Hippocampal formation (tissue), 2 donors: ENCODE measurements around the gene ARHGEF28.

Experiments
- DNase-seq, 2 donors: peaks; one replicate each; lab custom pipeline; 2025; lab: John Stamatoyannopoulos, UW

The ARHGEF28 gene, protein sequence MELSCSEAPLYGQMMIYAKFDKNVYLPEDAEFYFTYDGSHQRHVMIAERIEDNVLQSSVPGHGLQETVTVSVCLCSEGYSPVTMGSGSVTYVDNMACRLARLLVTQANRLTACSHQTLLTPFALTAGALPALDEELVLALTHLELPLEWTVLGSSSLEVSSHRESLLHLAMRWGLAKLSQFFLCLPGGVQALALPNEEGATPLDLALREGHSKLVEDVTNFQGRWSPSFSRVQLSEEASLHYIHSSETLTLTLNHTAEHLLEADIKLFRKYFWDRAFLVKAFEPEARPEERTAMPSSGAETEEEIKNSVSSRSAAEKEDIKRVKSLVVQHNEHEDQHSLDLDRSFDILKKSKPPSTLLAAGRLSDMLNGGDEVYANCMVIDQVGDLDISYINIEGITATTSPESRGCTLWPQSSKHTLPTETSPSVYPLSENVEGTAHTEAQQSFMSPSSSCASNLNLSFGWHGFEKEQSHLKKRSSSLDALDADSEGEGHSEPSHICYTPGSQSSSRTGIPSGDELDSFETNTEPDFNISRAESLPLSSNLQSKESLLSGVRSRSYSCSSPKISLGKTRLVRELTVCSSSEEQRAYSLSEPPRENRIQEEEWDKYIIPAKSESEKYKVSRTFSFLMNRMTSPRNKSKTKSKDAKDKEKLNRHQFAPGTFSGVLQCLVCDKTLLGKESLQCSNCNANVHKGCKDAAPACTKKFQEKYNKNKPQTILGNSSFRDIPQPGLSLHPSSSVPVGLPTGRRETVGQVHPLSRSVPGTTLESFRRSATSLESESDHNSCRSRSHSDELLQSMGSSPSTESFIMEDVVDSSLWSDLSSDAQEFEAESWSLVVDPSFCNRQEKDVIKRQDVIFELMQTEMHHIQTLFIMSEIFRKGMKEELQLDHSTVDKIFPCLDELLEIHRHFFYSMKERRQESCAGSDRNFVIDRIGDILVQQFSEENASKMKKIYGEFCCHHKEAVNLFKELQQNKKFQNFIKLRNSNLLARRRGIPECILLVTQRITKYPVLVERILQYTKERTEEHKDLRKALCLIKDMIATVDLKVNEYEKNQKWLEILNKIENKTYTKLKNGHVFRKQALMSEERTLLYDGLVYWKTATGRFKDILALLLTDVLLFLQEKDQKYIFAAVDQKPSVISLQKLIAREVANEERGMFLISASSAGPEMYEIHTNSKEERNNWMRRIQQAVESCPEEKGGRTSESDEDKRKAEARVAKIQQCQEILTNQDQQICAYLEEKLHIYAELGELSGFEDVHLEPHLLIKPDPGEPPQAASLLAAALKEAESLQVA (N-terminal part only)

DNA sequence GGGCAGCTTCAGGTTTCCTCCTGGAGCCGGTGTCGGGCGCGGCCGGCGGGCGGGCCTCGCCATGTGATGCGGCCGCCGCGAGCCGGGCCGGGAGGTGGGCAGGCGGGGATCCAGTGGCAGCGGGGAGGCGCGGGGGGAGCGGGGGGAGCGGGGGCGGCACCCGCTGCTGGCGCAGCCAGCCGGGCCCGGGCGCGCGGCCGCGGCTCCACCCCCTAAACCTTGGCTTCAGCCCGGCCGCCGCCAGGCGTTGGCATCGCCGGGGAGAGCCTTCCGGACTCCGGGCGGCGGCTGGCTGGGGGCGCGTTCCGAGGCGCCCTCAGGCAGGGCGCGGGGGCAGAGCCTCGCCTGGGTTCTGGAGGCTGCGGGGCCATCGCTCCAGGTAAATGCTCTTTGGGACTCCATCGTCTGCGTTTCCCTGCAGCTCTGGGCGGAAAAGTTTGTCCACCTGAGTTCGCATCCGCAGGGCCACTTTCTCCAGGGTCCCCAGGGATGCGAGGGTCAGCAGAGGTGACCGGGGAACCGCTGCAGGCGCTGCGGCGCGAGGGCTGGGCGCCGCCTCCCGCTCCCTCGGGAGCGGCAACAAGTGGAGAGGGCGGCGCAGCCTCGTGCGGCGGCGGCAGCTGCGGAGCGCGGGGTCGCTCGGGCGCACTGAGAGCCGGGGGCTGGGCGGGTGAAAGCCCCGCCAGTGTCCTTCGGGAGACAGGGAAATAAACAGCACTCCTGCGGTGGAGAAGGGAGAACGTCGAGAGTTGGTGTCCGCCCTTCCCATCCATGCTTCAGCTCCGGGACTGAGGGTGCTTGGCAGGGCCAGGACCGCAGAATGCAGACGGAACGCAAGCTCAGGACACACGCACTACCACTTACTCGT, at the start of gene ARHGEF28:
TSS of gene ARHGEF28 (plus strand) at position 253 of the 868 bp plus-strand sequence. CDS start 58,656 bp downstream, outside the sequence.
- peak; percentile 17 to 39 for DNase-seq

DNA sequence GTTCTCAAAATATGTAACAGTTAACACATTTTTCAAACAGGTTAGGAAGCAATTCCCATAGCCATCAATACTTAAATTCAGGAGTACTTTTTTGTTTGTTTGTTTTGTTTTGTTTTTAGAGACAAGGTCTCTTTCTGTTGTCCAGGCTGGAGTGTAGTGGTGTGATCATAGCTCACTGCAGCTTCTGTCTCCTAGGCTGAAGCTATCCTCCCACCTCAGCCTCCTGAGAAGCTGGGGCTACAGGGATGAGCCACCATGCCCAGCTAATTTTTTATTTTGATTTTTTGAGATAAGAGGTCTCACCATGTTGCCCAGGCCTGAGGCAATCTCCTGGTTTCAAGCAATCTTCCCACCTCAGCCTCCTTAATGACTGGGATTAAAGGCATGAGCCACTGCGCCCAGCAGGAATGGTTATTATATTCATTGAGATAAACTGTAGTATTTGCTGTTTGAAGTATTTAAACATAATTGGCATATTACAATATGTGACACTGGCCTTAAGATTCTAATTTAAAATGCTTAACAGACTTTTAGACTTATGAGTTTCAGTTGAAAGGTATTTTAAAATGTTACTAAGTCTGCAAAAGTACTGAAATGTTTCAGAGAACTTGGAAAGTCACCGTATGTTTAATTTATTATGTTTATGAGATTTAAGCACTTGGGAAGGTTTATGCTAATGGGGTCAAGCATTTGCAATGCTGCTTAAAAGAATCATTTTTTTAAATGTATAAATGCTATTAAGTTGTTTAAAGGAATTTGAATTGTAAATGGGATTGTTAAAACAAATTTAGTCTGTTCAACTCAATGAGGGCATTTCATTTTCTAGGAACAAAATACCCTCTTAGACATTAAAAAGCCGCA, 43.5 kb upstream of the ARHGEF28 start:
- no peak for DNase-seq

DNA sequence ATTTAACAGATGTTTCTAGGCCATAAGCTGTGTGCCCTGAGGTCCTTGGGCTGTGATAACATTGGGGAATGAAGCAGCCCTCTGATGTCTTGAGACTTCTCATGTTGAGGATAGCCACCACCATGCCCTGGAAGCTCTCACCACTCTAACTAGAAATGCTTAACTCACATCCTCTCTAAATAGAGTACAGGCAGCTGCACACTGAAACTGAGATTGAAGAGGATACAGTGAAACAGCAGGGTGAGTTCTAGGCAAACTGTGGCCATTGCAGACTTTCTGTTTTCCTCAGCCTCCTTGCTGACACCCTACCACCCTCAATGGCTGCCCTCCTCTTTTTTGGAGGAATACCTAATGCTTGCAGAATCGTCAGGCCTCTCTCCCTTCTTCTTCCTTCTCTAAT, 38.1 kb upstream of the ARHGEF28 start:
- DNase-seq = no peak

DNA sequence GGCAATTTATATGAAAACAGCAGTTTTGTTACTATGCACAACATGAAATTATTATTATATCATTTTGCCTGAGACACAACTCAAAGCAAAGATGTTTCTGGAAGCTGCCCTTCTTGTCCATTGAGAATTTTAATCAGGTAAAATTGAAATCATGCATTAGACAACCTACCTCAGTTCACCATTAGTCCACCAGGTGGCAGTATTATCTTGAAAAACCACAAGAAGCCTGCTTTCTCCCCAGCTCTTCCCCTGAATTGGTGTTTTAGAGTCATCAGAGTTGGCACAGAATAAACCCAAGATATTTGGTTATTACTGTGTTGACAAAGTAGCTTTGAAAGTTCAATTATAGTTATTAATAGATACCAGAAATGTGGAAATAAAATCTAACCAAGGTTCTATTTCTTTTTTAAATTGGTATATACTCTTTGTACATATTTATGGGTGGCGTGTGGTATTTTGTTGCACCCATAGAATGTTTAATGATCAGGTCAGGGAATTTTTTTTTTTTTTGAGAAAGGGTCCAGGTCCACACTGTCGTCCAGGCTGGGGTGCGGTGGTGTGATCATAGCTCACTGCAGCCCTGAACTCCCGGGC, 34.8 kb upstream of the ARHGEF28 start:
- DNase-seq = peak in 1 of 2 donors; percentile 63

DNA sequence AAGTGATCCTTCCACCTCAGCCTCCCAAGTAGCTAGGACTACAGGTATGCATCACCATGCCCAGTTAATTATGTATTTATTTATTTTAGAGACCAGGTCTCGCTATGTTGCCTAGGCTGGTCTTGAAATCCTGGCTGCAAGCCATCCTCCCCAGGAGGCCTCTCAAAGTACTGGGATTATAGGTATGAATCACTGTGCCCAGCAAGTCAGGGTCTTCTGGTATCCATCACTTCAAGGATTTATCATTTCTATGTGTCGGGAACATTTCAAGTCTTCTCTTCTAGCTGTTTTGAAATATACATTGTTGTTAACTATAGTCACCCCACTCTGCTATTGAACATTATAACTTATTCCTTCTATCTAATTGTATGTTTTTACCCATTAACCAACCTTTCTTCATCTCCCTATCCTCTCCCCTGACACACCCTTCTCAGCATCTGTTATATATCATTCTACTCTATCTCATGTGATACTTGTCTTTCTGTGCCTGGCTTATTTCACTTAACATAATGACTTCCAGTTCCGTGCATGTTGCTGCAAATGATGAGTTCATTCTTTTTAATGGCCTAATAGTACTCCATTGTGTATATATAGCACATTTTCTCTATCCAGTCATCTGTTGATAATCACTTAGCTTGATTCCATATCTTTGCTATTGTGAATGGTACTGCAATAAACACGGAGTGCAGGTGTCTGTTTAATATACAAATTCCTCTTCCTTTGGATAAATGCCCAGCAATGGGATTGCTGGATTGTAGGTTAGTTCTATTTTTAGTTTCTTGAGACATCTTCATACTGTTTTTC, 34.1 kb upstream of the ARHGEF28 start:
- no peak for DNase-seq

DNA sequence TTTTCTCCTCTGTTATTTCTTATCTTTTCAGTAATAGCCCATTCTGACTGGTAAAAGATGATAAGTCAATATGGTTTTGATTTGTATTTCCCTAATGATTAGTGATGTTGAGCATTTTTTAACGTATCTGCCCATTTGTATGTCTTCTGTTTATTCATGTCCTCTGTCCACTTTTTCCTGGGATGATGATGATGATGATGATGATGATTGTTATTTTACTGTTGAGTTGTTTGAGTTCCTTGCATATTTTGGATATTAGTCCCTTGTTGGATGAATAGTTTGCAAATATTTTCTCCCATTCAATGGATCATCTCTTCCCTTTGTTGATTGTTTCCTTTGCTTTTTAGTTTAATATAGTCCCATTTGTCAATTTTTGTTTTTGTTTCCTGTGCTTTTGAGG, 33.4 kb upstream of the ARHGEF28 start:
- DNase-seq = no peak

DNA sequence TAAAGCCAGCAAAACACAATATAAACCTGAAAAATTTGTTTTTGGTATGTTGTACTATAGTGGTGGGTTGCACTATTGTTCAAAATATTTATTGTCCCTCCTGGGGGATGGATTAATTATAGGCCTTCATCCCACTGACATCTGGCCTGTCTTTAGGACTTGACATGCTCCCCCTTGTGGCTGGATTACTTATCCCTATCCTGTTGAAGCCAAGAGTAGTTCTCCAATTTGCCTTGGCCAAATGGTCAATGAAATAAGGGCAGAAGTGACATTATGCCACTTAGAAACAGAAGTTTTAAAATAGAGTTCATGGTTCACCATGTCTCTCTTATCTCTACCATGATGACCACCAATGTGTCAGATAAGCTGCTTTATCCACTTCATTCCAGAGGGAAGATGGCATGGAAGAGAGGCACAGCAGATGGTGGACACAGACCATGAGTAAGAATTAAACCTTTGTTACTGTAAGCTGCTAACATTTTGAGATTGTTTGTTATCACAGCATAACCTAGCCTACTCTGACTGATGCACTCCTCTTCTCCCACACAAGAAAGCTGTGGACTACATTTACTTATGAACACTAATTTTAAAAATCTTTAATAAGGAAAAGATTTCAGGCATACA, 29.2 kb upstream of the ARHGEF28 start:
- no peak for DNase-seq

DNA sequence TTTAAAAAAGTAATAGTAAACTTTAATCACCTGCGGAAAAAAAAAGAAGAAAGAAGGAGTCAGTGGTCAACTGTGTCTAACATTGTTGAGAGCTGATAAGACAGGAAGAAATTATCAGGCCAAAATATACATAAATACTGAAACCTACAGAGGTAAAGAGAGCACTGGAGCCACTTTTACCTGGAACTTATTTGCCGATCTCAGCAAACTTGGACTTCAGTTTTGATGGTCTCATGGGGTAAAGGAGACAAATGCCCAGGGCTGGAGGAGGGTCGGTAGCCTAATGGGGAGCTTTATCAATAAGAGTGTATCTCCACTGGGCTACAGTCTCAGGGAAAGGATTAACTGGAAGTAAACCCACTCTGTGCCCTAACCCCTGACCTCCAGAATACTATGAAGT, 26.6 kb upstream of the ARHGEF28 start:
- DNase-seq = no peak

DNA sequence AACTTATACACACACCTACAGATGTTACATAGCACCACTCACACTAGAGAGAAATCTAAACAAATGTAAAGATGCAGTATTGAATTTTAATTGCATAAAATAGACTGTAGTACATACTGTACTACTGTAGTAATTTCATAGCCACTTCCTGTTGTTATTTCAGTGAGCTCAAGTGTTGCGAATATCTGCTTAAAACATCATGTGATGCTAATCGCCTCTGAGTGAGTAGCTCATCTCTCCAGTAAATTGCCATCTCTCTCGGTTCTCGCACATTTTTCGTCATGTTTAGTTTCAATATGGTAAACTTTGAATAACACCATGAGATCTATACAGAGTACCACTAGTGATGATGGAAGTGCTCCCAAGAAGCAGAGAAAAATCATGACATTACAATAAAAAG, 22.0 kb upstream of the ARHGEF28 start:
- DNase-seq = no peak

DNA sequence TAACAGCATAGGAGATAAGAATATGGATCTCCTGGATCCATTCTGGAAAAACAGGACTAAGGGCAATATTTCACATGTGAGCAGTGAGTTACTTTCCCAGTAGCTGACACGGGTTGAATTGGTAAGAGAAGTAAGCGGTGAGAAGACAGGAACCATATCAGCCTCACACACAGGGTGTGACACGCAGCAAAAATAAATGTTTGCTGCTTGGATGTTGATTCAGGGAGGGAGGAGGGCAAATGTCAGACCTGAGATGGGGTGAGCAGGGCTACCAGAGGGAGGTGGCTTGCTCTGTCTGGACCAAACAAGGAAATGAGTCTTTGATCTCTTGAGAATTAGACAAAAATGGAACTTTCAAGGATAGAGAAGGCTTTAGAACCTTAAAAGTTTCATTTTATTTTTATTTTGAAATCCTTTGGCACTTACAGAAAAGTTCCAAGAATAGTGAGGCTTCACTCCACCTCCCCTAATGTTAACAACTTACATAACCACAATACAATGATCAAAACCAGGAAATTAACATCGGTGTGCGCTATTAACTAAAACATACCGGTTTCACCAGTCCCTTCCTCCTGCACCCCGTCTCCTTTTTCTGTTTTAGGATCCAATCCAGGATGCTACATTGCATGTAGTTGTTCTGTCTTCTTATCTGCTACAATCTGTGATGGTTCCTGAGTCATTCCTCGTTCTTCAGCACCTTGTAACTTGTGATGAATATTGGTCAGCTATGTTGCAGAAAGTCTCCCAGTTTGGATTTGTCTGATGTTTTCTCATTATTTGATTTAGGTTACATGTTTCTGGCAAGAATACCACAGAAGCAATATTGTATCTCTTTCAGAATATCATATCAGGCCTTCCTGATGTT, 20.5 kb upstream of the ARHGEF28 start:
- no peak for DNase-seq

DNA sequence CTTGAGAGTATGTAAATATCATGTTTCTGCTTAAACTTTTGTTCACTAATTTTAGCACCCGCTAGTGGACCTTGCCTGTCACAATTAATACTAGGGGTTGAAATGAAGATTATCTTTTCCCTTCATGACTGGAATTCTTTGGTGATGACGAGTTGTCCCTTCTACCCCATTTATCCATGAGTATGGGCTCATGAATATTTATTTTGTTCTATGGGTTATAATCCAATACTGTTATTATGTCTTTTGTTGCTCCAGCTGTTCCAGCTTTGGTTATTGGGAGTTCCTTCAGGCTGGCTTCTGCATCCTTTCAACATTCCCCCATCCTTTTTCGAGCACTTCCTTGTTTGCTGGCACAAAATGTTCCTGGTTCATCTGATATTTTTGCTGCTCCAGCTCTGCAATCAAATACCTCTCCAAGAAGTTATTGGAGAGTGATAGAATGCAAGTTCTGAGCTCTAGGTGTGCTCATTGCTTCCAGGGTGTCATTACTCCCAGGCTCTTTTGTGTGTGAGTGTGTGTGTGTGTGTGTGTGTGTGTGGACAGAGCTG, 19.7 kb upstream of the ARHGEF28 start:
- no peak for DNase-seq

DNA sequence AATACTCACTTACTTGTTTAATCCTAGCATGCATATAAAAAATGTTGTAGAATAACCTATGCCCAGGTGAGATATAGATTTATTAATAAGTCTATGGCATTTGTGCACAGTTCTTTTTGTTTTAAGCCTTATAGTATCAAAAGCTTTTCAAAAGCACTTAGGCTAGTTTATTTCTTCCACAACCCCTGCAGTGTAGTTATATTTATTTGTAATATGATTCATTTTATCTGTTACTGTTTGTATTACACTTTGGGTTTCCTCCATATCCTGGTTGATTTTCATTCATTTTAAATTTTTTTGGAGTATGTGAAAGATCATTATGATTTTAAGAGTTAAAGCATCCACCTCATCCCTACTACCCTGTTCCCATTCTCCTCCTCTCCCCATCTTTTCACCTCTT, 18.8 kb upstream of the ARHGEF28 start:
- no peak for DNase-seq

DNA sequence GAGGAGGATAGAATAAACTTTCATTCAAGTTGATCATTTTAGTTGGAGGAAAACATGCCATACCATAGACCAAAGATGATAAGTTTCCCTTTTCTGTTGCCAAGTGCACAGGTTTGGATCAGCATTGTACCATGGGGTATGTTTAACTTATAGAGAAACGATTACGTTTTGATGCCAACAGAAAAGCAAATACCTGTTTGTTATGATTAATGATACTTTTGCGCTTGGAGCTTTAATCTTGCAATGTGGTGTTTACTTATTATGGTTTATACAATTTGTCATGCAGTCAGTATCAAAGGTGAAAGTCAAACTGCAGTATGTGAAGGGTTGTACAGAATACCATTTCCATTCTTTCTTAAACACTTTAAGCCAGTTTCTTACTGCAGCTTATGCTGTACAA, 13.2 kb upstream of the ARHGEF28 start:
- DNase-seq = no peak

DNA sequence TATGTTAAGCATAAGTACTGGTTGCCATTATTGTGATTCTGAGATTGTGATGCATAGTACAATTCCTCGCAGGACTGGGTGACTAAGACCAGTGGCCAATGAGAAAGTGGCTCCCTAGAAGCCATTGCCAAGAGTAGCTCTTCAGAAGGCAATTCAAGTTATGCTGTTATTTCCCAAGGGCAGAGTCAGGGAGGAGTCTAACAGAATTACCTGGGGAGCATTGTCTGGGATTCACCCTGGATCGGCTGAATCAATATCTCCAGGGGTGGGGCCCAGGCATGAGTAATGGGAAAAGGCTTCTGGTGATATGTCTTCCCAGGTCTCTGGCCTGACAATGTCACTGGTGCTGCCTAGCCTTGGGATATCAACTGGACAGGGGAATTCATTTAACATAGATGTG, 10.9 kb upstream of the ARHGEF28 start:
- DNase-seq = no peak

DNA sequence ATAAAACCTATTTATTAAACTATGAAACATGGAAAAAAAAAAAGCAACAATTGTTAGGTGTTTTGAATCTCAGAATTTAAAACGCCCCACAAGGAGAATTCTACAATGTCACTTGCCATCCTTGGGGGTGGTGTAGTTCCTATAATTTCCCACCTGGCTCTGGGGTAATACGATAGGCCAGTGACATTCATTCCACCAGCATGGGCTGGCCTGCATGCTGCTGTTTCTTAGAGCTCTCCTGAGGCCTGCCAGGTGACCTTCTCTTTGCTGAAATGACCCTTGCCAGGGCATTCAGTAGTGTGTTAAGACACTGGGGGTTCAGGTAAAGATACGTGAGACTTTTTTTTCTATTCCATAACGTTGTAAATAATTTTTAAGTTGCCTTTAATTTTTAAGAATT, 10.0 kb upstream of the ARHGEF28 start:
- no peak for DNase-seq

DNA sequence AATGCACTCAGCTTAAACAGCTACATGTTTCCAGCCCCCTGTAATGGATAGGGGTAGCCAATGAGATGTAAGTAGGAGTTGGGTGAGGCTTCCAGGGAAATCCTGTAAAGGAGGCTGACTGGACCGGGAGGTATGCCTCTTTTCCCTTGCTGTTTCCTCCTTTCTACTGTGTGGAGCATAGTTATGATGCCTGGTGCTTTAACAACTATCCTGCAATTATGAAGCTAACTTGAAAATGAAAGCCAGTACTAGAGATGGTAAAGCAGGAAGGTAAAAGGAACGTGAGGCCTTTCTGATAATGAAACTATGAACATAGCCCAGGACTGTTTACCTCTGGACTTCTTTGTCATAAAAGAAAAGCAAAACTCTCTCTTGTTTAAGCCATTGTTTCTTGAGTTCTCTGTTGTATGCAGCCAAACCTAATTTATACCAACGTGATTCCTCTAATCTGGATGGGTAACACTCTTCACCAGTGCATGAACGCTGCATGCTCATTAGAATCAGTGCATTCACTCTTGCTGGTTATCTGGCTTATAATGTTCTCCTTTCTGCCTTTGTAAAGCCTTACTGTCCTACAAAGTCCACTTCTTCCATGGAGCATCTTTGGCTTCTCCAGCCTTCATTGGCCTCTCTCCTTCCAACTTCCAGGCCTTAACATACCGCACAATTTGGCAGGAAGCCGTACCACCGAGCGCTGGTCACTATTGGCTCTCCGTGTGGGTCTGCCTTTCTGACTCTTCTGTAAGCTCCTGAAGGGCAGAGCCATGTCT, 8.3 kb upstream of the ARHGEF28 start:
- no peak for DNase-seq
